Measurements from ENCODE around the gene ECE1.

The ECE1 gene

GRCh38 chr1:21325231-21325718 lies 35.0 kb upstream of the ECE1 start:
- no peak for FAIRE-seq

GRCh38 chr1:21324368-21325141 lies 34.3 kb upstream of the ECE1 start:
- FAIRE-seq: no peak

GRCh38 chr1:21323091-21323490 lies 32.8 kb upstream of the ECE1 start:
- no peak for FAIRE-seq

- no peak for FAIRE-seq
These were observed 32.4 kb upstream of the ECE1 start for GRCh38 chr1:21322681-21323016.

- no peak for FAIRE-seq
These were observed 31.9 kb upstream of the ECE1 start for GRCh38 chr1:21321963-21322680.

GRCh38 chr1:21320410-21321108 lies 30.3 kb upstream of the ECE1 start:
- FAIRE-seq: no peak

GRCh38 chr1:21319447-21320407 lies 29.5 kb upstream of the ECE1 start:
- FAIRE-seq: no peak

- no peak for FAIRE-seq
These were observed 28.5 kb upstream of the ECE1 start for GRCh38 chr1:21318714-21319159.

GRCh38 chr1:21318057-21318713 lies 27.9 kb upstream of the ECE1 start:
- FAIRE-seq: no peak

- FAIRE-seq: no peak
These were observed 27.4 kb upstream of the ECE1 start for GRCh38 chr1:21317690-21318043.

- FAIRE-seq: no peak
These were observed 26.9 kb upstream of the ECE1 start for GRCh38 chr1:21317035-21317689.

GRCh38 chr1:21314743-21315396 lies 24.6 kb upstream of the ECE1 start:
- FAIRE-seq: no peak

GRCh38 chr1:21313886-21314721 lies 23.8 kb upstream of the ECE1 start:
- FAIRE-seq: no peak

- no peak for FAIRE-seq
These were observed 23.1 kb upstream of the ECE1 start for GRCh38 chr1:21313203-21313885.

- no peak for FAIRE-seq
These were observed 22.2 kb upstream of the ECE1 start for GRCh38 chr1:21312407-21312992.

GRCh38 chr1:21311016-21311415 lies 20.8 kb upstream of the ECE1 start:
- FAIRE-seq: no peak

- FAIRE-seq: no peak
These were observed 18.8 kb upstream of the ECE1 start for GRCh38 chr1:21308847-21309652.

- FAIRE-seq: no peak
These were observed 18.1 kb upstream of the ECE1 start for GRCh38 chr1:21308330-21308729.

Measured in TTC549 (cell line).